GM21367 (cell line): Measurements from ENCODE around the gene GBP5.
"Not testable (repeated sequence)": the region's sequence is repeated elsewhere in the genome, so short reads cannot be mapped to it uniquely, and the experiment has no call there.

Source experiments
- ATAC-seq: cut with Tn5 transposase; IDR thresholded peaks from one replicate; pipeline ENCODE4 v1.9.1; 2021; ENCODE audit not compliant: unreplicated experiment

Gene GBP5

GRCh38 chr1:89284078-89284763, 11.6 kb upstream of the GBP5 start:
- not testable (repeated sequence) for ATAC-seq

GRCh38 chr1:89280766-89281165, 8.1 kb upstream of the GBP5 start:
- no peak for ATAC-seq

GRCh38 chr1:89279011-89279466, 6.4 kb upstream of the GBP5 start:
- ATAC-seq = no peak

- ATAC-seq = no peak
Observed at GRCh38 chr1:89277725-89278124, 5.1 kb upstream of the GBP5 start.

GRCh38 chr1:89276690-89277089, 4.0 kb upstream of the GBP5 start:
- ATAC-seq = no peak

- no peak for ATAC-seq
Observed at GRCh38 chr1:89274411-89274857, 1.8 kb upstream of the GBP5 start.

- ATAC-seq = no peak
Observed at GRCh38 chr1:89273324-89273778, 691 bp upstream of the GBP5 start.

GRCh38 chr1:89271341-89272015, 1.2 kb downstream of the GBP5 start:
- no peak for ATAC-seq

GRCh38 chr1:89270423-89270822, 2.2 kb downstream of the GBP5 start:
- no peak for ATAC-seq

- no peak for ATAC-seq
Observed at GRCh38 chr1:89269277-89269676, 3.4 kb downstream of the GBP5 start.

GRCh38 chr1:89262643-89263042, 10.0 kb downstream of the GBP5 start:
- no peak for ATAC-seq

GRCh38 chr1:89261926-89262515, 10.6 kb downstream of the GBP5 start:
- no peak for ATAC-seq

- no peak for ATAC-seq
Observed at GRCh38 chr1:89260566-89261255, 11.9 kb downstream of the GBP5 start.

GRCh38 chr1:89260042-89260441, 12.6 kb downstream of the GBP5 start:
- no peak for ATAC-seq

GRCh38 chr1:89259283-89259971, 13.2 kb downstream of the GBP5 start:
- no peak for ATAC-seq

GRCh38 chr1:89257041-89257440, 15.6 kb downstream of the GBP5 start:
- no peak for ATAC-seq

- ATAC-seq = not testable (repeated sequence)
Observed at GRCh38 chr1:89255581-89255980, 17.1 kb downstream of the GBP5 start.

GRCh38 chr1:89254658-89255287, 17.9 kb downstream of the GBP5 start:
- no peak for ATAC-seq

GRCh38 chr1:89243046-89243445, 29.6 kb downstream of the GBP5 start:
- ATAC-seq = no peak
